ENCODE measurements around the gene ARL4D. TPM values are rescaled to one million over a fixed set of nuclear protein-coding genes. Genes with fewer than 3 reads are reported as not detected.

The ARL4D gene
- total RNA-seq, 3 donors from 2014 or later: 2.3 to 34.3 (median 3.2) TPM

DNA sequence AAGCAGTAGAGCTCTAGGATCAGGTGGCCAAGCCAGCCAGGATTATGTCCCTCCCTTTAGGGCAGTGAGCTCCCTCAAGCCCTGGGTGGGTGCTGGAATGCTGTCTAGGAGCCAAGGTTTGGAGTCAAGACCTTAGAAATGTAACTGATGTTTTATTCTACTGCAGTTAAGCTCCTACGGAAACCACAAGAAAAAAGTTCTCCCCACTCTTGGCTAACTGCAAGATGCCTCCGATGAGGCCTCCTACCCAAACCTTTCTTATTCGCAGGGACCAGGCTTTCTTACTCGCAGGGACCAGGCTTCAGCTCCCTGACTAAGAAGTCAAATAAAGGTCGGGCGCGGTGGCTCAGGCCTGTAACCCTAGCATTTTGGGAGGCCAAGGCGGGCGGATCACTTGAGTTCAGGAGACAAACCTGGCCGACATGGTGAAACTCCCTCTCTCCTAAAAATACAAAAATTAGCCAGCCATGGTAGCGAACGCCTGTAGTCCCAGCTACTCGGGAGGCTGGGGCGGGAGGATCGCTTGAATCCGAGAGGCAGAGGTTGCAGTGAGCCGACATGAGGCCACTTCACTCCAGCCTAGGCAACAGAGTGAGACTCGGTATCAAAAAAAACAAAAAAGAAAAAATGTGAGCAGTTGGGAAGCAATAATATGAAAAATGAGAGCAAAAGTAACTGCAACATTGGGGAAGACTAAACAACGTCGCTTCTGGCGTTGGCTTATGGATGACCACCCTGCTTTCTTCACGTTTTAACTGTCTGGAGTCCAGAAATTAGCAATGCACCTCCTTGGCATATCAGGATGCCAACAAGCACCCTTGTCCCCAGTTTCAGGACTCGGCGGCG lies 31.7 kb upstream of the ARL4D start:
- H3K36me3 ChIP-seq (ENCODE audit: low read depth): no peaks in the 10 kb centered on the region
- no peak for DNase-seq
- TF ChIP-seq, protein P1, sequence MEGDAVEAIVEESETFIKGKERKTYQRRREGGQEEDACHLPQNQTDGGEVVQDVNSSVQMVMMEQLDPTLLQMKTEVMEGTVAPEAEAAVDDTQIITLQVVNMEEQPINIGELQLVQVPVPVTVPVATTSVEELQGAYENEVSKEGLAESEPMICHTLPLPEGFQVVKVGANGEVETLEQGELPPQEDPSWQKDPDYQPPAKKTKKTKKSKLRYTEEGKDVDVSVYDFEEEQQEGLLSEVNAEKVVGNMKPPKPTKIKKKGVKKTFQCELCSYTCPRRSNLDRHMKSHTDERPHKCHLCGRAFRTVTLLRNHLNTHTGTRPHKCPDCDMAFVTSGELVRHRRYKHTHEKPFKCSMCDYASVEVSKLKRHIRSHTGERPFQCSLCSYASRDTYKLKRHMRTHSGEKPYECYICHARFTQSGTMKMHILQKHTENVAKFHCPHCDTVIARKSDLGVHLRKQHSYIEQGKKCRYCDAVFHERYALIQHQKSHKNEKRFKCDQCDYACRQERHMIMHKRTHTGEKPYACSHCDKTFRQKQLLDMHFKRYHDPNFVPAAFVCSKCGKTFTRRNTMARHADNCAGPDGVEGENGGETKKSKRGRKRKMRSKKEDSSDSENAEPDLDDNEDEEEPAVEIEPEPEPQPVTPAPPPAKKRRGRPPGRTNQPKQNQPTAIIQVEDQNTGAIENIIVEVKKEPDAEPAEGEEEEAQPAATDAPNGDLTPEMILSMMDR (IDR thresholded peaks at IDR 0.05): no peak
- no peak overlapping the region for H3K4me3 ChIP-seq
- ATAC-seq: no peak
- intact Hi-C loops (cut with DNase I, micrococcal nuclease): no loop called here
- H3K4me1 ChIP-seq (ENCODE audit: low read depth): peaks cover 13% of the 10 kb centered on the region
- H3K9me3 ChIP-seq: no peaks in the 10 kb centered on the region

DNA sequence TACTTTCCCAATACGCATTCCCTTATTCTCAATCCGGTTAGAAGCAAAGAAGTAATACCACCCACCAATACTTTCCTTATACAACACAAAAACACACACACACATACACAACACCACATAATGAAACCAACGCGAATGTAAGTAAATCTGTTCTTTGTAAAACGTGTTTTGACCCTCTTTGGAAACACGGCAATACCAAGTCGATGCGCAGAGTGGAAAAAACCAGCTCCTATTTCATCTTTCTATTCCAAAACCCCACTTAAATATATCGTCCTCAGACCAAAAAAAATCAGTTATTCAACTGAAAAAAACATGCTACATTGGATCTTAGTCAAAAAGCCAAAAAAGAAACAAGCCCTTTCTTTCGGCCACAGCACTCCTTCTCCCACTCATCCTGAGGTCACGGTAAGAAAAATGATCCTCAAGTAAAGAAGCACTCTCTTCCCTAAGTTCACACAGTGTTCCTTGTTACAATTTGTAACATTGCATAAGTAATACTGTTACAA lies 31.0 kb upstream of the ARL4D start:
- Histone ChIP-seq H3K9me3 (no peaks in the 10 kb centered on the region), H3K4me1 (ENCODE audit: low read depth) (peaks cover 13% of the 10 kb centered on the region), H3K4me3 (peak overlapping the region; percentile 25), H3K36me3 (ENCODE audit: low read depth) (no peaks in the 10 kb centered on the region)
- TF ChIP-seq, protein P1 (IDR thresholded peaks at IDR 0.05): no peak
- intact Hi-C loops (cut with DNase I, micrococcal nuclease): no loop called here
- ATAC-seq: peak; percentile 47
- DNase-seq: no peak

DNA sequence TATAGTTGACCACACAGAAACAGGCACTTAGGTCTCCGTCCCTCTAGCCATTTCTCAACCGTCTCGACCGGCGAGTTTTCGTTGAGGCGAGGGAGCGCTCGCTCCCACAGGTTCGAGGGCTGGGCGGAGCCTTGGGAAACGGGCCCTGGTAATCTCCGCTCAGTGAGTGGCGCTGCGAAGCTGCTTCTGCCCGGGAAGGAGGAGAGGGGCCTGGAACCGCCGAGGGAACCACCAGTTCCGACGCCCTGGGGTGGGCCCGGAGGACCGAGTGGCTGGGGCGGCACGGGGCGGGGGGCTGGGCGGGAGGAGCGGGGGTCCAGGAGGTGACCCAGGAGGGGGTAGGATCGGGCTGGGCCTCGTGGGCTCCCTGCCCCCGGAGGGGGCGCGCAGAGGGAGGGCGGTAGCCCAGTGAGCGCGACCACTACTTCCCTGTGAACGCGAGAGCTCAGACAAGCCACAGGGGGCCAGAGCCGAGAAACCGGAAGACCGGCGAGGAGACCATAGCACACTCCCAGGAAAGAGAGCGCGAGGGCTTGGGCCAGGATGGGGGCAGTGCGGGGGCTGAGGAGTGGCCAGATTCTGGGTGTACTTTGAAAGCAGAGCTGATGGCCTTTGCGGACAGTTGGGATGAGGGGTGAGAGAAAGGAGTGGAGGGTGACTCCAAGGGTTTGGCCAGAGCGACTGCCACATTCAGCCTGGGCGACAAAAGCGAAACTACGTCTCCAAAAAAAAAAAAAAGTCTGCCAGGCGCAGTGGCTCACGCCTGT lies 29.9 kb upstream of the ARL4D start:
- Histone ChIP-seq H3K4me1 (ENCODE audit: low read depth) (peaks cover 13% of the 10 kb centered on the region), H3K4me3 (peak overlapping the region; percentile 25), H3K9me3 (no peaks in the 10 kb centered on the region), H3K36me3 (ENCODE audit: low read depth) (no peaks in the 10 kb centered on the region)
- DNase-seq: peak; percentile 83 to 89 (median 88)
- peak; percentile 85 for ATAC-seq
- TF ChIP-seq, protein P1 (IDR thresholded peaks at IDR 0.05): no peak
- intact Hi-C loops (cut with DNase I, micrococcal nuclease): no loop called here

DNA sequence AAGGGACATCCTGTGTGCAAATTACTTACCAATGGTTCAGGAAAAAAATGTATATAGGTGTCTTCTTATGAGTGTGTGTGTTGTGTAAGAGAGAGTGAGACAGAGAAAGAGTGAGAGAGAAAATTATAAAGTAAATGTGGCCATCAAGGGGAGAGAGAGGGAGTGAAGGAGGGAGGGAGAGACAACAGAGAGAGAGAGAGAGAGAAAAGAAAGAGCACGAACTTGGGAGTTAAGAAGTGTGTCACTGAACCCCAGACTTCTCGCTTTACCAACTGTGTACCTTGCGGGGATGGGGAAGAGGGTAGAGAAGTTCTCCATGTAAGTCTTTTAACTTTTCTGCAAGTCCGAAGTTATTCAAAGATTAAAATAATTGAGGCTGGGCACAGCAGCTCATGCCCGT lies 28.8 kb upstream of the ARL4D start:
- no peaks in the 10 kb centered on the region for H3K9me3 ChIP-seq
- TF ChIP-seq, protein P1 (IDR thresholded peaks at IDR 0.05): no peak
- DNase-seq: no peak
- peaks cover 13% of the 10 kb centered on the region for H3K4me1 ChIP-seq (ENCODE audit: low read depth)
- ATAC-seq: no peak
- H3K4me3 ChIP-seq: no peak overlapping the region
- no peaks in the 10 kb centered on the region for H3K36me3 ChIP-seq (ENCODE audit: low read depth)
- intact Hi-C loops (cut with DNase I, micrococcal nuclease): no loop called here

DNA sequence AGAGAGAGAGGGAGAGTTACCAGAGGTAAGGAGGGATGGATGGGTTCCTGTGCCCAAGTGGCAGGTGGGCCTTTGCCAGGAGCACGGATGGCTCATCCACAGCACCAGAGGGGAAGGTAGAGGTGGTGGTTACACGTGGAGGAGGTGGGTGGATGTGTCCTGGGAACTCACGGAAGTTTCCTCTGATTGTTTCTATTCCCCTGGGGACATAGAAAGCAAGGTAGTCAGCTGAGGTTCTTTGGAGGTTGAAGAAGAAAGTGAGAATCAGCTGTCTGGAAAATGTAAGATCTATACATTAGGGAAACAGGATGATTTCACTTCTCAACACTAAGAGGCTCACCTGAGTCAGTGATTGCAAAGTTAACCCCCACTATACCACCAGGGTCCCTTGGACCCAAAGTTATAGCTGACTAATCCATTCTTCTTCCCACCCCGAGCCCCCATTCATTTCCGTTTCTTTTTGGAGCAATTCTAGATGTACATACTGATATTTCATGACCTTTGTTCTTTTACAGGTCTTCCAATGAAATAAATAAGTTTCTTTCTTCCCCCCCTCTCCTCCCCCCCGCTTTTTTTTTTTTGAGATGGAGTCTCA lies 27.5 kb upstream of the ARL4D start:
- TF ChIP-seq, protein P1 (IDR thresholded peaks at IDR 0.05): no peak
- DNase-seq (no peak), ATAC-seq (no peak)
- H3K4me3 ChIP-seq: no peak overlapping the region
- H3K4me1 ChIP-seq (ENCODE audit: low read depth): peaks cover 13% of the 10 kb centered on the region
- H3K36me3 ChIP-seq (ENCODE audit: low read depth): no peaks in the 10 kb centered on the region
- no peaks in the 10 kb centered on the region for H3K9me3 ChIP-seq
- intact Hi-C loops (cut with DNase I, micrococcal nuclease): no loop called here
